H9 (cell line): ENCODE measurements around the gene NKAIN2. TPM values are rescaled to one million over a fixed set of nuclear protein-coding genes. Genes with fewer than 3 reads are reported as not detected.

Source experiments
- DNase-seq: peaks from one replicate; pipeline ENCODE4 v3.0.0-alpha.2; 2017
- H2AFZ ChIP-seq: one replicate; pipeline ENCODE4 v1.6.1; 2013; ENCODE audit warnings: mild to moderate bottlenecking, low read length, control low read depth, moderate library complexity
- H2AK5ac ChIP-seq: 2 replicates; pipeline ENCODE4 v1.6.1; 2013; ENCODE audit warnings: low read length, control low read depth, mixed read lengths; ENCODE audit not compliant: insufficient read length
- H2BK120ac ChIP-seq: one replicate; pipeline ENCODE4 v1.6.1; 2013; ENCODE audit warnings: low read depth, mild to moderate bottlenecking, low read length, control low read depth, inconsistent platforms; ENCODE audit not compliant: poor library complexity, severe bottlenecking
- H2BK12ac ChIP-seq: 2 replicates; pipeline ENCODE4 v1.6.1; 2013; ENCODE audit warnings: low read length, control low read depth, mixed read lengths, low read depth; ENCODE audit not compliant: insufficient read length
- H2BK15ac ChIP-seq: 2 replicates; pipeline ENCODE4 v1.6.1; 2013; ENCODE audit warnings: low read depth, low read length, control low read depth
- H2BK20ac ChIP-seq: one replicate; pipeline ENCODE4 v1.6.1; 2013; ENCODE audit warnings: low read depth, mild to moderate bottlenecking, low read length, control low read depth, inconsistent platforms; ENCODE audit not compliant: poor library complexity, severe bottlenecking
- H2BK5ac ChIP-seq: 2 replicates; pipeline ENCODE4 v1.6.1; 2013; ENCODE audit warnings: low read length, control low read depth, mixed read lengths; ENCODE audit not compliant: insufficient read length
- H3K14ac ChIP-seq: 2 replicates; pipeline ENCODE4 v1.6.1; 2013; ENCODE audit warnings: low read length, control low read depth; ENCODE audit not compliant: insufficient read depth
- H3K18ac ChIP-seq: 2 replicates; pipeline ENCODE4 v1.6.1; 2013; ENCODE audit warnings: low read depth, mild to moderate bottlenecking, mixed read lengths, low read length, control low read depth; ENCODE audit not compliant: insufficient read length
- H3K23ac ChIP-seq: 2 replicates; pipeline ENCODE4 v1.6.1; 2013; ENCODE audit warnings: low read length, control low read depth, mixed read lengths, low read depth; ENCODE audit not compliant: insufficient read length
- H3K23me2 ChIP-seq: 2 replicates; pipeline ENCODE4 v1.6.1; 2013; ENCODE audit warnings: low read depth, mild to moderate bottlenecking, mixed read lengths, low read length, control low read depth; ENCODE audit not compliant: insufficient read length, poor library complexity, severe bottlenecking
- H3K27ac ChIP-seq: 2 replicates; pipeline ENCODE4 v1.5.1; 2013; ENCODE audit warnings: low read length, control low read depth, mixed read lengths, low read depth; ENCODE audit not compliant: insufficient read length
- H3K27me3 ChIP-seq: 2 replicates; pipeline ENCODE4 v1.6.1; 2013; ENCODE audit warnings: low read length, control low read depth, inconsistent platforms; ENCODE audit not compliant: insufficient read depth
- H3K4ac ChIP-seq: 2 replicates; pipeline ENCODE4 v1.6.1; 2013; ENCODE audit warnings: low read depth, mild to moderate bottlenecking, control low read depth, inconsistent platforms, low read length, moderate library complexity
- H3K4me1 ChIP-seq: 2 replicates; pipeline ENCODE4 v1.6.1; 2013; ENCODE audit warnings: low read length, control low read depth, inconsistent platforms; ENCODE audit not compliant: insufficient read depth
- H3K4me2 ChIP-seq: 2 replicates; pipeline ENCODE4 v1.6.1; 2013; ENCODE audit warnings: low read length, control low read depth, mixed read lengths; ENCODE audit not compliant: insufficient read length, insufficient read depth
- H3K56ac ChIP-seq: 2 replicates; pipeline ENCODE4 v1.6.1; 2013; ENCODE audit warnings: low read depth, mild to moderate bottlenecking, mixed read lengths, low read length, control low read depth; ENCODE audit not compliant: insufficient read length
- H3K79me1 ChIP-seq: 2 replicates; pipeline ENCODE4 v1.6.1; 2013; ENCODE audit warnings: low read depth, mild to moderate bottlenecking, moderate library complexity, low read length, control low read depth, inconsistent platforms; ENCODE audit not compliant: insufficient read depth, poor library complexity, severe bottlenecking
- H3K79me2 ChIP-seq: 2 replicates; pipeline ENCODE4 v1.6.1; 2013; ENCODE audit warnings: low read length, control low read depth, inconsistent platforms; ENCODE audit not compliant: insufficient read depth
- H3K9ac ChIP-seq: 2 replicates; pipeline ENCODE4 v1.6.1; 2013; ENCODE audit warnings: low read length, control low read depth, mixed read lengths; ENCODE audit not compliant: insufficient read length; ENCODE audit errors: extremely low read depth
- H3K9me3 ChIP-seq: one replicate; pipeline ENCODE4 v1.6.1; 2013; ENCODE audit warnings: low read depth, low read length, inconsistent platforms; ENCODE audit not compliant: control insufficient read depth
- H3T11ph ChIP-seq: one replicate; pipeline ENCODE4 v1.6.1; 2013; ENCODE audit warnings: mild to moderate bottlenecking, low read length, control low read depth, inconsistent platforms
- H4K20me1 ChIP-seq: one replicate; pipeline ENCODE4 v1.6.1; 2013; ENCODE audit not compliant: control insufficient read depth, insufficient read length, insufficient read depth
- H4K5ac ChIP-seq: 2 replicates; pipeline ENCODE4 v1.6.1; 2013; ENCODE audit warnings: low read depth, mild to moderate bottlenecking, mixed read lengths, low read length, control low read depth; ENCODE audit not compliant: insufficient read length
- H4K8ac ChIP-seq: replicated peaks from 2 replicates; pipeline ENCODE4 v1.6.1; 2013; ENCODE audit warnings: low read length, control low read depth, mixed read lengths, low read depth; ENCODE audit not compliant: insufficient read length
- H4K91ac ChIP-seq: 2 replicates; pipeline ENCODE4 v1.6.1; 2013; ENCODE audit warnings: low read depth, mild to moderate bottlenecking, moderate library complexity, mixed read lengths, low read length, control low read depth; ENCODE audit not compliant: insufficient read length
- H3K27ac Mint-ChIP-seq, 3 experiments: 2 replicates in 2 of 3; 3 replicates in 1 of 3; pipeline ENCODE4 v1.8.0; 2020 to 2021; ENCODE audit warnings: mixed read lengths in 3 of 3, mild to moderate bottlenecking in 1 of 3, moderate library complexity in 1 of 3
- H3K27me3 Mint-ChIP-seq: 2 replicates; pipeline ENCODE4 v1.8.0; 2021; ENCODE audit warnings: low read depth, mild to moderate bottlenecking, moderate library complexity, mixed read lengths
- H3K36me3 Mint-ChIP-seq, 3 experiments: 2 replicates in 2 of 3; 3 replicates in 1 of 3; pipeline ENCODE4 v1.8.0; 2020 to 2021; ENCODE audit warnings: low read depth in 3 of 3, mixed read lengths in 3 of 3; ENCODE audit not compliant: insufficient read depth in 1 of 3
- H3K4me1 Mint-ChIP-seq, 2 experiments: 2 replicates each; pipeline ENCODE4 v1.8.0; 2020; ENCODE audit warnings: mixed read lengths in 2 of 2
- H3K4me3 Mint-ChIP-seq, 2 experiments: 2 replicates in 1 of 2; 3 replicates in 1 of 2; pipeline ENCODE4 v1.8.0; 2020 to 2021; ENCODE audit warnings: mild to moderate bottlenecking in 2 of 2, mixed read lengths in 2 of 2, moderate library complexity in 1 of 2
- H3K9me3 Mint-ChIP-seq, 2 experiments: 2 replicates in 1 of 2; 3 replicates in 1 of 2; pipeline ENCODE4 v1.8.0; 2020; ENCODE audit warnings: mild to moderate bottlenecking in 2 of 2, mixed read lengths in 2 of 2, moderate library complexity in 1 of 2
- WGBS: extraction: QIAGEN DNeasy Blood & Tissue Kit; methylation state at CpG from one replicate; pipeline ENCODE4 v1.1.7; 2013; ENCODE audit warnings: missing lambda C conversion rate, low lambda C conversion rate, mixed read lengths; ENCODE audit not compliant: insufficient read length; ENCODE audit errors: extremely low coverage; 5-methylcytosine and 5-hydroxymethylcytosine counted together
- total RNA-seq: library from RNA; stranded (reverse); gene quantifications from 2 replicates; pipeline ENCODE4 v1.2.1, GENCODE V29; 2021
- TF ChIP-seq, protein P1 (sequence below): fragments of 200-600 bp; sonication (generic); conservative IDR thresholded peaks from 3 replicates; pipeline ENCODE4 v1.8.0; 2021; ENCODE audit warnings: antibody characterized with exemption, mild to moderate bottlenecking

Gene NKAIN2
- total RNA-seq, 1 experiment from 2014 or later, result 0.17 TPM

DNA sequence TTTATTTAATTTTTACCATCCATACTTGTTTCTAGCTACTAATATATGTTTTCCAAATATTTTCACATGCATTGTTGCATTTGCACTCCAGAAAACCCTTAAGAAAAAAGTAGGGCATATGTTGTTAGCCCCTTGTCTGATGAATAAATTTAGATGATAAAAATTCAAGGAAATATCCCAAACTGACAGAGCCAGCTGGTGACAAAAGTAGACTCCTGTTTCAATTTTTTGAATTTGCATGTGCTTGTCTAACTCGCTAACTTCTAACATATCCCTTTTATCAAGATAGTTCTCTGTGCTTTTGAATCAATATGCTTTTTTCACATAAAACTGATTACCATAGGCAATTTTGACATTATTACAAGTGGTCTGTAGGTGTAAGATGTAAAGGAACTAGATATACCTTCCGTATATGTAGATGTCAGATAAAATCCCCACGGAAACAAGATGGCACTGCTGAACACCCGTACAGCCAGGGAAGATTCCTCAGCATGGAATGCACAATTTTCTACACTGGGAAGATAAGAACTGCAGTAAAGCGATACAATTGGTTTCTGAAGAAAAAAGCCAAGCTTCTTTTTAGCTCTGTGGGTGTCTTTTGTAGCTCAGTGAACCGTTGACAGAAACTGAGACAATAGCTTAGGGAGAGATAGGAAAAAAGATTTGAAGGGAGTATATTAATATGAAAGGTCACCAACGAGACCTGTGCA, 721.0 kb downstream of the NKAIN2 start:
- Histone ChIP-seq H3K27ac (no peak overlapping the region), H3K79me1 (no peaks in the 10 kb centered on the region), H3K79me2 (no peaks in the 10 kb centered on the region), H3K9ac (no peak overlapping the region), H3K56ac (no peak overlapping the region), H4K8ac (no peak overlapping the region), H3K18ac (no peak overlapping the region), H3K23me2 (no peaks in the 10 kb centered on the region), H2BK12ac (no peak overlapping the region), H3K23ac (no peak overlapping the region), H3K27me3 (no peaks in the 10 kb centered on the region), H4K20me1 (no peaks in the 10 kb centered on the region), H3K4me2 (no peak overlapping the region), H2BK20ac (no peak overlapping the region), H3K4me1 (no peaks in the 10 kb centered on the region), H4K91ac (no peak overlapping the region), H3T11ph (no peak overlapping the region), H2AK5ac (no peak overlapping the region), H3K4ac (no peak overlapping the region), H2BK15ac (no peak overlapping the region), H2BK5ac (no peak overlapping the region), H4K5ac (no peak overlapping the region), H3K9me3 (no peaks in the 10 kb centered on the region), H2AFZ (no peak overlapping the region), H3K14ac (no peak overlapping the region), H2BK120ac (no peak overlapping the region)
- no peak for DNase-seq
- no CpG with 5 or more reads among the region's 7 CpGs for WGBS
- Mint-ChIP-seq H3K4me3 (no peak overlapping the region), H3K4me1 (peaks cover 0 to 4% of the 10 kb centered on the region in 2 experiments; a peak in 3 of 4 replicates), H3K27ac (no peak overlapping the region), H3K27me3 (no peaks in the 10 kb centered on the region), H3K9me3 (no peaks in the 10 kb centered on the region), H3K36me3 (no peaks in the 10 kb centered on the region)
- TF ChIP-seq, protein P1, sequence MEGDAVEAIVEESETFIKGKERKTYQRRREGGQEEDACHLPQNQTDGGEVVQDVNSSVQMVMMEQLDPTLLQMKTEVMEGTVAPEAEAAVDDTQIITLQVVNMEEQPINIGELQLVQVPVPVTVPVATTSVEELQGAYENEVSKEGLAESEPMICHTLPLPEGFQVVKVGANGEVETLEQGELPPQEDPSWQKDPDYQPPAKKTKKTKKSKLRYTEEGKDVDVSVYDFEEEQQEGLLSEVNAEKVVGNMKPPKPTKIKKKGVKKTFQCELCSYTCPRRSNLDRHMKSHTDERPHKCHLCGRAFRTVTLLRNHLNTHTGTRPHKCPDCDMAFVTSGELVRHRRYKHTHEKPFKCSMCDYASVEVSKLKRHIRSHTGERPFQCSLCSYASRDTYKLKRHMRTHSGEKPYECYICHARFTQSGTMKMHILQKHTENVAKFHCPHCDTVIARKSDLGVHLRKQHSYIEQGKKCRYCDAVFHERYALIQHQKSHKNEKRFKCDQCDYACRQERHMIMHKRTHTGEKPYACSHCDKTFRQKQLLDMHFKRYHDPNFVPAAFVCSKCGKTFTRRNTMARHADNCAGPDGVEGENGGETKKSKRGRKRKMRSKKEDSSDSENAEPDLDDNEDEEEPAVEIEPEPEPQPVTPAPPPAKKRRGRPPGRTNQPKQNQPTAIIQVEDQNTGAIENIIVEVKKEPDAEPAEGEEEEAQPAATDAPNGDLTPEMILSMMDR, result no peak
